Cardiac fibroblast (primary cell): Measurements from ENCODE around the gene ARAP2.

ENCODE experiments used
- DNase-seq, 2 donors: peaks; one replicate each; pipeline versions ENCODE4 v3.0.0 to v3.0.0-alpha.2; 2010; ENCODE audit warnings: low read depth in 2 of 2
- H3K4me3 ChIP-seq, 2 donors: replicated peaks in 1 of 2; 1 replicate in 1 of 2; 2 replicates in 1 of 2; pipeline ENCODE4 v1.5.1; 2011; ENCODE audit warnings: low read depth in 2 of 2, low read length in 2 of 2, mild to moderate bottlenecking in 2 of 2, moderate library complexity in 1 of 2
- CTCF ChIP-seq: IDR thresholded peaks from one replicate; pipeline ENCODE4 v1.5.1; 2011; ENCODE audit warnings: low read depth, mild to moderate bottlenecking, low read length, inconsistent platforms

The ARAP2 gene

GRCh38 chr4:36042122-36042970 is 202.0 kb downstream of the ARAP2 start:
- no peak for DNase-seq
- no peak for TF ChIP-seq CTCF
- no peak overlapping the region for H3K4me3 ChIP-seq

- TF ChIP-seq CTCF, result no peak
- DNase-seq, result no peak
- no peak overlapping the region for H3K4me3 ChIP-seq
Measured at GRCh38 chr4:36041340-36041739, 203.0 kb downstream of the ARAP2 start.

GRCh38 chr4:36039026-36039425 is 205.3 kb downstream of the ARAP2 start:
- no peak for TF ChIP-seq CTCF
- H3K4me3 ChIP-seq, result no peak overlapping the region
- DNase-seq, result no peak

- no peak overlapping the region for H3K4me3 ChIP-seq
- no peak for DNase-seq
- no peak for TF ChIP-seq CTCF
Measured at GRCh38 chr4:36038491-36038890, 205.8 kb downstream of the ARAP2 start.

GRCh38 chr4:36037127-36037526 is 207.2 kb downstream of the ARAP2 start:
- no peak for DNase-seq
- no peak for TF ChIP-seq CTCF
- H3K4me3 ChIP-seq, result no peak overlapping the region

GRCh38 chr4:36029951-36030350 is 214.4 kb downstream of the ARAP2 start:
- no peak for TF ChIP-seq CTCF
- no peak overlapping the region for H3K4me3 ChIP-seq
- no peak for DNase-seq

GRCh38 chr4:36027203-36027602 is 217.1 kb downstream of the ARAP2 start:
- H3K4me3 ChIP-seq, result no peak overlapping the region
- TF ChIP-seq CTCF, result no peak
- no peak for DNase-seq
